H1 (cell line): ENCODE measurements around the gene JDP2. TPM values are rescaled to one million over a fixed set of nuclear protein-coding genes. Genes with fewer than 3 reads are reported as not detected.

Experiments used
- CTCF ChIA-PET: fragments of 300-600 bp; sonication (Branson Sonifier 250); formaldehyde crosslinking; loops from one replicate; lab custom pipeline; 2021; ENCODE audit not compliant: partially characterized antibody; lab: Charles Lee
- POLR2A ChIA-PET: fragments of 300-600 bp; sonication (Branson Sonifier 250); formaldehyde crosslinking; loops from one replicate; lab custom pipeline; 2021; ENCODE audit warnings: inconsistent platforms; ENCODE audit not compliant: partially characterized antibody; lab: Charles Lee
- DNase-seq, 2 experiments: peaks; one replicate each; pipeline versions ENCODE4 v3.0.0 to v3.0.0-alpha.2; 2010 to 2022; ENCODE audit warnings: low spot score in 2 of 2, low read depth in 1 of 2, mixed read lengths in 1 of 2
- FAIRE-seq: peaks from 2 replicates; lab custom pipeline; 2011; peaks lifted over from hg19 to GRCh38; lab: Jason Lieb, UNC
- H2AFZ ChIP-seq: 2 replicates; pipeline ENCODE4 v1.8.1; 2012; ENCODE audit warnings: low read length, inconsistent platforms
- H2AK5ac ChIP-seq: 2 replicates; pipeline ENCODE4 v1.6.1; 2013; ENCODE audit warnings: low read depth, low read length
- H2BK120ac ChIP-seq: replicated peaks from 2 replicates; pipeline ENCODE3; 2013; ENCODE audit warnings: low read depth, low read length, inconsistent platforms
- H2BK12ac ChIP-seq: 2 replicates; pipeline ENCODE4 v1.6.1; 2013; ENCODE audit warnings: low read depth, low read length
- H2BK15ac ChIP-seq: 2 replicates; pipeline ENCODE4 v1.6.1; 2013; ENCODE audit warnings: low read length
- H2BK20ac ChIP-seq: 2 replicates; pipeline ENCODE4 v1.6.1; 2013; ENCODE audit warnings: low read length
- H2BK5ac ChIP-seq: 2 replicates; pipeline ENCODE4 v1.6.1; 2013; ENCODE audit warnings: low read depth, low read length
- H3K14ac ChIP-seq: 2 replicates; pipeline ENCODE4 v1.6.1; 2013; ENCODE audit warnings: inconsistent platforms; ENCODE audit not compliant: insufficient read length
- H3K18ac ChIP-seq: 2 replicates; pipeline ENCODE4 v1.6.1; 2013; ENCODE audit warnings: low read length; ENCODE audit errors: extremely low read depth
- H3K23ac ChIP-seq: 2 replicates; pipeline ENCODE4 v1.6.1; 2013; ENCODE audit warnings: inconsistent platforms; ENCODE audit not compliant: insufficient read length
- H3K23me2 ChIP-seq: 2 replicates; pipeline ENCODE4 v1.6.1; 2013; ENCODE audit warnings: low read depth, low read length
- H3K27ac ChIP-seq: 2 replicates; pipeline ENCODE4 v1.6.1; 2011; ENCODE audit warnings: low read depth, low read length, inconsistent platforms
- H3K27me3 ChIP-seq, 4 experiments: replicated peaks in 1 of 4; 1 replicate in 1 of 4; 2 replicates in 3 of 4; pipeline versions ENCODE4 v1.6.1 to v1.8.1; 2011 to 2013; ENCODE audit warnings: low read length in 3 of 4, mild to moderate bottlenecking in 3 of 4, inconsistent platforms in 2 of 4, mixed read lengths in 2 of 4, moderate library complexity in 1 of 4; ENCODE audit not compliant: control insufficient read depth in 3 of 4, insufficient read depth in 3 of 4; ENCODE audit errors: extremely low read depth in 1 of 4
- H3K36me3 ChIP-seq, 4 experiments: 2 replicates each; pipeline versions ENCODE4 v1.6.1 to v1.8.1; 2011 to 2013; ENCODE audit warnings: mild to moderate bottlenecking in 4 of 4, low read length in 3 of 4, moderate library complexity in 2 of 4, control low read depth in 1 of 4, inconsistent platforms in 1 of 4; ENCODE audit not compliant: insufficient read depth in 4 of 4, control insufficient read depth in 2 of 4
- H3K4ac ChIP-seq: replicated peaks from 2 replicates; pipeline ENCODE3; 2013; ENCODE audit warnings: low read length, low read depth, mixed read lengths, inconsistent platforms; ENCODE audit not compliant: insufficient read length
- H3K4me1 ChIP-seq, 4 experiments: replicated peaks in 1 of 4; 1 replicate in 1 of 4; 2 replicates in 3 of 4; pipeline versions ENCODE4 v1.6.1 to v1.8.1; 2011 to 2013; ENCODE audit warnings: low read length in 3 of 4, inconsistent platforms in 2 of 4, mixed read lengths in 1 of 4; ENCODE audit not compliant: insufficient read depth in 4 of 4, control insufficient read depth in 3 of 4
- H3K4me2 ChIP-seq, 2 experiments: 2 replicates each; pipeline versions ENCODE4 v1.6.1 to v1.8.1; 2011 to 2013; ENCODE audit warnings: low read depth in 2 of 2, low read length in 2 of 2, control low read depth in 1 of 2, inconsistent platforms in 1 of 2, mild to moderate bottlenecking in 1 of 2; ENCODE audit not compliant: insufficient read depth in 1 of 2
- H3K4me3 ChIP-seq, 4 experiments: fragments of 200-600, 300-600 bp in 1 of 4; sonication (generic), shearing (Covaris generic), sonication (Bioruptor Twin) in 1 of 4; 2 replicates each; pipeline versions ENCODE4 v1.5.1 to v1.8.1; 2011 to 2016; ENCODE audit warnings: low read length in 4 of 4, low read depth in 3 of 4, control low read depth in 2 of 4, inconsistent platforms in 2 of 4, mild to moderate bottlenecking in 2 of 4, mixed read lengths in 1 of 4, moderate library complexity in 1 of 4; ENCODE audit not compliant: insufficient read depth in 2 of 4; ENCODE audit errors: extremely low read depth in 1 of 4
- H3K56ac ChIP-seq: replicated peaks from 2 replicates; pipeline ENCODE3; 2013; ENCODE audit warnings: low read depth, mild to moderate bottlenecking, mixed read lengths, low read length, inconsistent platforms; ENCODE audit not compliant: insufficient read length
- H3K79me1 ChIP-seq: 2 replicates; pipeline ENCODE4 v1.6.1; 2013; ENCODE audit warnings: low read depth, low read length, control low read depth
- H3K79me2 ChIP-seq, 2 experiments: 2 replicates each; pipeline versions ENCODE4 v1.6.1 to v1.8.1; 2012 to 2013; ENCODE audit warnings: low read length in 2 of 2, mild to moderate bottlenecking in 2 of 2, inconsistent platforms in 1 of 2; ENCODE audit not compliant: insufficient read depth in 2 of 2, control insufficient read depth in 1 of 2
- H3K9ac ChIP-seq, 4 experiments: replicated peaks in 1 of 4; 1 replicate in 1 of 4; 2 replicates in 3 of 4; pipeline versions ENCODE4 v1.6.1 to v1.8.1; 2011 to 2013; ENCODE audit warnings: low read depth in 3 of 4, low read length in 3 of 4, control low read depth in 2 of 4, mild to moderate bottlenecking in 2 of 4, moderate library complexity in 2 of 4, inconsistent platforms in 1 of 4; ENCODE audit errors: extremely low read depth in 1 of 4
- H3K9me3 ChIP-seq, 2 experiments: 2 replicates each; pipeline versions ENCODE4 v1.6.1 to v1.8.1; 2012 to 2013; ENCODE audit warnings: mild to moderate bottlenecking in 2 of 2, moderate library complexity in 2 of 2, control low read depth in 1 of 2, inconsistent platforms in 1 of 2, low read depth in 1 of 2, low read length in 1 of 2, mixed read lengths in 1 of 2; ENCODE audit not compliant: insufficient read depth in 2 of 2
- H4K20me1 ChIP-seq, 2 experiments: replicated peaks in 1 of 2; 2 replicates each; pipeline versions ENCODE3 to v1.8.1; 2011 to 2013; ENCODE audit warnings: inconsistent platforms in 2 of 2, low read length in 2 of 2, mild to moderate bottlenecking in 1 of 2; ENCODE audit not compliant: insufficient read depth in 2 of 2, control insufficient read depth in 1 of 2
- H4K5ac ChIP-seq: 2 replicates; pipeline ENCODE4 v1.6.1; 2013; ENCODE audit warnings: low read length, low read depth, mixed read lengths, inconsistent platforms; ENCODE audit not compliant: insufficient read length
- H4K8ac ChIP-seq: 2 replicates; pipeline ENCODE4 v1.8.0; 2013; ENCODE audit warnings: mild to moderate bottlenecking, moderate library complexity, low read length, inconsistent platforms; ENCODE audit not compliant: insufficient read depth; ENCODE audit errors: extremely low read depth
- H4K91ac ChIP-seq: replicated peaks from 2 replicates; pipeline ENCODE3; 2013; ENCODE audit warnings: low read length, mixed read lengths, inconsistent platforms; ENCODE audit not compliant: insufficient read length
- JUND ChIP-seq: IDR thresholded peaks from 2 replicates; pipeline ENCODE4 v1.6.1; 2011; ENCODE audit warnings: mild to moderate bottlenecking, improper control_type of control experiment, low read length
- SIRT6 ChIP-seq: IDR thresholded peaks from one replicate; pipeline ENCODE4 v1.7.1; 2012; ENCODE audit warnings: low read length, inconsistent platforms
- TAF1 ChIP-seq: IDR thresholded peaks from 2 replicates; pipeline ENCODE4 v1.6.1; 2011; ENCODE audit warnings: mild to moderate bottlenecking, low read depth, low read length
- YY1 ChIP-seq: IDR thresholded peaks from 2 replicates; pipeline ENCODE4 v1.6.1; 2011; ENCODE audit warnings: low read depth, mild to moderate bottlenecking, low read length
- WGBS, 2 experiments: shearing (Covaris generic) in 1 of 2; methylation state at CpG; one replicate each; pipeline versions ENCODE4 v1.1.6 to v1.1.7; 2013 to 2015; ENCODE audit warnings: low lambda C conversion rate in 2 of 2, mixed read lengths in 2 of 2, inconsistent platforms in 1 of 2, low coverage in 1 of 2, missing lambda C conversion rate in 1 of 2; ENCODE audit not compliant: insufficient replicate concordance in 2 of 2, insufficient coverage in 1 of 2, insufficient read length in 1 of 2; ENCODE audit errors: extremely low coverage in 1 of 2, missing lambda C conversion rate in 1 of 2; 5-methylcytosine and 5-hydroxymethylcytosine counted together
- polyA plus RNA-seq, 7 experiments: library from polyadenylated mRNA; depleted of rRNA in 3 of 7; stranded (reverse) in 5 of 7; unstranded in 2 of 7; fragments of >200 nt in 5 of 7; fragments of 200-250 nt in 2 of 7; gene quantifications; 1 replicate in 5 of 7; 2 replicates in 1 of 7; 4 replicates in 1 of 7; pipeline versions ENCODE4 v1.2.1 to v1.2.3, GENCODE V29; 2011 to 2013; ENCODE audit warnings: missing spikeins in 2 of 7, mixed read lengths in 2 of 7
- total RNA-seq: library from RNA; stranded (reverse); fragmentation: NEBNext Ultra II Directional; extraction: Animal tissue kit (Norgen Biotek cat#: 25700); gene quantifications from 2 replicates; pipeline ENCODE4 v1.2.1, GENCODE V29; 2021
- TF ChIP-seq, protein P1 (sequence below): IDR thresholded peaks from 2 replicates; pipeline ENCODE4 v1.6.1; 2011; ENCODE audit warnings: low read depth, mild to moderate bottlenecking, low read length; ENCODE audit not compliant: insufficient read depth

The JDP2 gene
- total and polyA plus RNA-seq, 2 of the 8 experiments (the other 6 are each of a cell fraction or from before 2014, with no cell fraction given) = 8.9 to 27.2 TPM

DNA sequence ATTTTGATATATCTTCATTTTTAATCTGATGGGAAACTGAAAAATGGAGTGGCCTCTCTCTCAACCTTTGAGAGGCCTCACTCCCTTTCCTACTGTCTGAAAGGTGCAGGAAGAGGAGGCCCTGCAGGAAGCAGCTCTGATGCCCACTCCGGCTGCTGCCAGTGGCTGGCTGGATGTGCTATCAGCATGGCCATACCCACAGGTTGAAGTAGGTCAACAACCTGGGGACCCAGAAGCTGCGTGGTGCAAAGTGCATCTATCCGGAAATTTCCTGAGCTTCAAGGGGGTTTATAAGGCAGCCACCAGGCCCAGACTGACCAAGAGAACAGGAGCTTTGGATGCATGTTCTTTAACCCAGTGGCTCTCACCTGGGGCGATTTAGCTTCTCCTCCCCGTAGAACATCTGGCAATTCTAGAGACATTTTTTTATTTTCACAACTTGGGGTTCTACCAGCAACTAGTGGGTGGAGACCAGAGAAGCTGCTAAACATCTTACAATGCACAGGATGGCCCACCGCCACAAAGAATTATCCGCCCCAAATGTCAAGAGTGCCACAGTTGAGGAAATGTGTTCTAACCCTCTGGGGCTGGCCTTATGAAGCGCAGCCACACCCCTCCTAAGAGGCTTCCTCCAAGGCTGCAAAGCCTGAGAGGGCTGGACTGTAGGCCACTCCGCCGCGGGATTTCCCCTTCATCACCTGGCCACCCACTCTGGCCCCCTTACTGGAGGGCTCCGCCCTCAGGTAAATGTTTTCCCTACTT lies 86.3 kb downstream of the JDP2 start:
- Histone ChIP-seq H2BK120ac (no peak overlapping the region), H3K23ac (no peak overlapping the region), H3K14ac (no peak overlapping the region), H3K4me1 (peaks cover 0 to 4% (median 1%) of the 10 kb centered on the region in 4 experiments; a peak in 1 of 7 replicates), H4K5ac (no peak overlapping the region), H3K18ac (no peak overlapping the region), H3K4me3 (no peak overlapping the region), H2BK12ac (no peak overlapping the region), H3K27me3 (no peaks in the 10 kb centered on the region), H2AK5ac (no peak overlapping the region), H3K56ac (no peak overlapping the region), H3K4ac (no peak overlapping the region), H3K4me2 (no peak overlapping the region), H3K27ac (no peak overlapping the region), H3K9me3 (no peaks in the 10 kb centered on the region), H3K23me2 (no peaks in the 10 kb centered on the region), H4K20me1 (no peaks in the 10 kb centered on the region), H3K36me3 (no peaks in the 10 kb centered on the region), H3K9ac (no peak overlapping the region), H3K79me2 (no peaks in the 10 kb centered on the region), H3K79me1 (no peaks in the 10 kb centered on the region), H2BK5ac (no peak overlapping the region), H2BK15ac (no peak overlapping the region), H2AFZ (no peak overlapping the region), H4K91ac (no peak overlapping the region), H4K8ac (peak overlapping the region; percentile 41; the same call in 1 of the 2 replicates), H2BK20ac (no peak overlapping the region)
- POLR2A ChIA-PET = no interaction called here
- WGBS, 2 experiments = 91% methylated on average over 12 of the region's 12 CpGs; no CpG with 5 or more reads in 1 of the 2 experiments
- CTCF ChIA-PET = interaction anchor here (0.6 to 5.5 kb wide), 9 partner anchors 18 to 523 kb away, joined by 3 to 27 read pairs (median 4); no protein-coding TSS in a partner anchor
- no peak for TF ChIP-seq YY1
- TF ChIP-seq JUND = no peak
- TF ChIP-seq, protein P1, sequence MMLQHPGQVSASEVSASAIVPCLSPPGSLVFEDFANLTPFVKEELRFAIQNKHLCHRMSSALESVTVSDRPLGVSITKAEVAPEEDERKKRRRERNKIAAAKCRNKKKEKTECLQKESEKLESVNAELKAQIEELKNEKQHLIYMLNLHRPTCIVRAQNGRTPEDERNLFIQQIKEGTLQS = no peak
- TF ChIP-seq SIRT6 = no peak
- TF ChIP-seq TAF1 = no peak
- peak in 1 of 2 experiments; percentile 46 for DNase-seq
- no peak for FAIRE-seq
